GM19463 (cell line): ENCODE measurements around the gene AK1.
"Not testable (repeated sequence)": the region's sequence is repeated elsewhere in the genome, so short reads cannot be mapped to it uniquely, and the experiment has no call there.

Experiments
- ATAC-seq: cut with Tn5 transposase; IDR thresholded peaks from one replicate; pipeline ENCODE4 v1.9.1; 2021; ENCODE audit warnings: mild to moderate bottlenecking, moderate library complexity; ENCODE audit not compliant: unreplicated experiment

Gene AK1

DNA sequence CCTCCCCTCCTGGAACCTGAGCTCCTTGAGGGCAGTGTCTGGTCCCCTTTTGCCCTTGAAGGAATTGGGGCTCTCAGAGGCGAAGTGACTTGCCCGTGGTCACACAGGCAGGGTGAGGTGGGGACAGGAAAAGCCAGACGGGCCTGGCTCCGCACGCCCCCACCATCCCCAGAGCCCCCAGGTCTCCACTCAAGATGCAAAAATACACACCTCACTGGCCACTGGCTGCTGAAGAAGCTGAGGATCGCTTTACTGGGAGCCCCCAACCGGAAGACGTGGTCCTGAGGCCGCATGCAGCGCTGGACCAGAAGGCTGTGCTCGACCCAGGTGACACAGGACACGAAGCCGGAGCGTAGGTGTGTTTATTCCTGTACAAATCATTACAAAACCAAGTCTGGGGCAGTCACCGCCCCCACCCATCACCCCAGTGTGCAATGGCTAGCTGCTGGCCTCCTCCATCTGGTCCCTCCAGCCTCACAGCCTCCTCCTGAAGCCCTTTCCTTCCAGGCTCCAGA lies 7.6 kb upstream of the AK1 start:
- ATAC-seq = no peak

- ATAC-seq = no peak
Measured at GRCh38 chr9:127884427-127884911, 7.0 kb upstream of the AK1 start.

DNA sequence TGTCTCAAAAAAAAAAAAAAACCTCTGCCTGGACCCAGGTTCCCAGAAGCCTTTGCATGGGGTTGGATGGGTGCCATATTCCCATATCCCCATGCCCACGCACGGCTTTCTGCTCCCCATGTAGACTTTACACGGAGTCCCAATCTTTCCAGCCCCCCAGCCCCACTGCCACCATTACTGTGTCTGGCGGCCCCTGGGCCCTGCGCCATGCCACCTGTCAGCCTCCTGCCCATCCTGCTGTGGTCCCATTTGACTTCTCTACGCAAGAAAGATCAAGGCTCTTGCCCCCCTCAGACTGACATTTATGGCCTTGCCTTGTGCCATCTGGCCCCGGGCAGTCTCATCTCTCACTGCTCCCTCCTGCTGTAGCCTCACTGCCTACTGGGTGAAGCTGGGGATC lies 6.5 kb upstream of the AK1 start:
- ATAC-seq = no peak

DNA sequence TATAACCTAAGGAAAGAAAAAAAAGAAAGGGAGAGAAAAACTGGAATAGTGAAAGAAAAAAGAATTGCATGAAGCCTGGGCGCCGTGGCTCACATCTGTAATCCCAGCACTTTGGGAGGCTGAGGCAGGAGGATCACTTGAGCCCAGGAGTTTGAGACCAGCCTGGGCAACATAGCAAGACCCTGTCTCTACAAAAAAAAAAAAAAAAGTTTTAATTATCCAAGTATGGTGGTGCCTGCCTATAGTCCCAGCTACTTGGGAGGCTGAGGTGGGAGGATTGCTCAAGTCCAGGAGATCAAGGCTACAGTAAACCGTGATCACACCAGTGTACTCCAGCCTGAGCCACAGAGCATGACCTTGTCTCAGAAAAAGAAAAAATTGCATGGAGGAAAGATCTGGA lies 4.2 kb upstream of the AK1 start:
- not testable (repeated sequence) for ATAC-seq

- ATAC-seq = no peak
Measured at GRCh38 chr9:127880143-127880542, 2.7 kb upstream of the AK1 start.

- no peak for ATAC-seq
Measured at GRCh38 chr9:127878652-127879390, 1.3 kb upstream of the AK1 start.

DNA sequence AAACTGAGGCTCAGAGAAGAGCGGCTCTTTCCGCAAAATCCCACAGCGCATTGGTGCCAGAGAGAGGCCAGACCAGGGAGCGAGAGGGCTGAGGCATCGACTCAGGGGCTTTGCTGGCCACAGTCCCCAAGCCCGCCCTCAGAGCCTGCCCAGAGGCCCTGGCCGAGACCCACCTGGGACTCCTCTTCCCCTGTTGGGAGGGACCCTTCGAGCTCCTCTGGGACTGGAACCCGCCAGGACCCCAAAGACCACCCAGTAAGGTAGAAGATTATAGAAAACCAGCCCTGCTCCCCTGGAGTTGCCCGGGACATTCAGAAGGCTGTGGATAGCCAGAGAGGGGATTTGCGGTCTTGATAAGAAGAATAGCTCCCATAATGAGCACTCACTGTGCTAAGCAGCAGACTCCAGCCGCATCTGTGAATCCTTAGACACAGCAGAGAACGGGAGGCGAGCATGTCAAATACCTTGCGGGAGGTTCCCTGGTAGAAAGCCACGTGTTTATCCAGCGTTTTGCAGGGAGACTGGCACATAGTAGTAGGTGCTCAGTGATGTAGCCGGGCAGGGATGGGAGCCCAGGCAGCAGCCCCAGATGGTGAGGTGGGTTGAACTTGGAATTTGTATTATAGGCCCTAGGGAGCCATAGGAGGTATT lies 651 bp upstream of the AK1 start:
- ATAC-seq = no peak

GRCh38 chr9:127876764-127877562 lies 512 bp downstream of the AK1 start:
- no peak for ATAC-seq

DNA sequence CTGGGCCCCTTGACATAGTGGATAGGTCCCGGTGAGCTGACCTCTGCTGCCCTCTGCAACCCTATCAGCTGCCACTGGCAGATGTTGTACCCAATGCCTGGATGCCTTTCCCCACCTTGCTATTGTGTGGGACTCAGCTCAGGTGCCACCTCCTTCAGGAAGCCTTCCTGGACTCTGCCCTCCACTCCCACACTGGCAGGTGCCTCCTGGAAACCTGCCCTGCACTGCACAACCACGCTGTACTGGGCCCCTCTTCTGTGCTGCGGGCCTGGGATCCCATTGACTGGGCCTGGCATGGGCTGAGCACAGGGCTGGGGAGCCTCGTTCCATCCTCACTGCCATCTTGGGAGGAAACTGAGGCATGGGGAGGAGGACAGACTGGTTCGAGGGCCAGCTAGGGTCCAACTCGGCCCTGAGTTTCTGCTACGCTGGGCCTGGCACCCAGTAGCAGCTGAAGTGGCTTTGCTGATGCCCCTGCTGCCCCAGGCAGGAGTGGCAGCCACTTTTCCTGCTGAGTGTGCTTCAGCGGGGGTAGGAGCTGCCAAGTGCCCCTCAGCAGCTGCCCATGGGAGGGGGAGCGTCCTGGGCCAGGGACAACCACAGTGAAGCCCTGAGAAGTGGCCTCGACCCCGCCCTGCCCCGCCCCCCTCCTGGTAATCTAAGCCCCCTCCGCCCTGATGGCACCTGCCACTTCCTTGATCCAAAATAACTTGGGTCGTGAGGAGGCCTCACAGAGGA lies 1.3 kb downstream of the AK1 start:
- ATAC-seq = no peak

DNA sequence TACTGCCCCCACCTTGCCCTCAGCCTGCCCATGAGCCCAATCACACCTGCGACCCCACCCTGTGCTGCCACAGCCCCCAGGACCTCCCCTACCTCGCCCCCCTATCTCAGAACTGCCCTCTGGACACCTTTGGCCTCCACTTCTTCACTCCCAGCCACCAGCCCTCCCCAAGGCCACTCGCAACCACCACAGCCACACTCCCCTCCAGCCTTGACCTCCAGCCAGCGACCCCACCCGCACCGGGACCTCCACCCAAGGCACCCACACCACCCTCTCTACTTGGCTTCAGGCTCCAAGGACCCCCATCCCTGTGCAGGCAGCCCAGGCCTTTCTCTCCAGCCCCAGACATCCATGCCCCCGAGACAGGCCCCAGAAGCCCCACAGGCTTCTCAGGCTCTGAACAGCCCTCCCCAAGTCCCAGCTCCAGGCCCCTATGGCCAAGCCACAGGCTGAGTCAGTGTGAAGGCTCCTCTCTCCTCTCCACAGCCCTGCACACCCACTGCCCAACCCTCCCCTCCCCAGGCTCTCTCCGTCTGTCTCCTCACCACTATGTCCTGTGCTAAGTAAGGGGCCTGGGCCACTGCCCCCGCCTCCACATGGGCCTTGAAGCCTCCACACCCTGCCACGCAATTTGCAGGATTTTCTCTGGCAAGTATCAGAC lies 2.0 kb downstream of the AK1 start:
- no peak for ATAC-seq

- ATAC-seq = no peak
Measured at GRCh38 chr9:127874301-127875221, 2.9 kb downstream of the AK1 start.

- ATAC-seq = no peak
Measured at GRCh38 chr9:127873886-127874285, 3.6 kb downstream of the AK1 start.

- no peak for ATAC-seq
Measured at GRCh38 chr9:127873223-127873691, 4.2 kb downstream of the AK1 start.

DNA sequence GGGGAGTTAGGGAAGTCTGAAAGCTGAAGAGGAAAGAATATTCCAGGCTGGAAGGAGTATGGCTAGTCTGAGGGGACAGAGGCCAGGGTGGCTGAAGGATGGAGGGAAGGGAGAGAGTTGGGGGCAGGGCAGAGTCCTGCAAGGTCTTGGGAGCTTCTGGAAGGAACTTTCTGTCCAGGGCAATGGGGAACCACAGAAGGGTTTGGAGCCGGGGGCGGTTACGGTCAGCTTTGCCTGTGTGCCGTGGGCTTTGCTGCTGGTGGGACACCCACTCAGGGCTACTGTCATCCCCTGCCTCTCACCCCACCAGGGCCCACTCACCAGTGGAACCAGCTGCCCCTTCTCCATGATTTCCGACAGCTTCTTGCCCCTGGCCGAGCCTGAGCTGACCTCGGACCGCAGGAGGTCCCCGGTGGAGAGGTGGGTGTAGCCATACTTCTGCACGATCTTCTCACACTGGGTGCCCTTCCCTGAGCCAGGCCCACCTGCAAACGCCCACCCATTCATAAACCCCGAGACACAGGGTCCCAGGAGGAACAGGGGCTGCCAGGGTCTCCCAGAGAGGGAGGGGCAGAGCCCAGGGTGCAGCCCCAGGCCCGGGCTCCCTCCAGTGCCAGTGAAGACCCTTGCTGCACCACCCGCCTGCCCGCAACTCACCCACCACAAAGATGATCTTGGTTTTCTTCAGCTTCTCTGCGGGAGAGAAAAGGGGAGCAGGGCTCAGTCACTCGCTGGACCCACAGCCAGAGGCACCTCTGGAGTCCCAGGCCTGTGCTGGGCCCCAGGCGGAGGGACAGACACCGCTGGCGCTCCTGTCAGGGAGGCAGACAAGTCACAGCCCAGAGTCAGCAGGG lies 4.9 kb downstream of the AK1 start:
- ATAC-seq = no peak

- ATAC-seq = no peak
Measured at GRCh38 chr9:127871531-127871930, 5.9 kb downstream of the AK1 start.

DNA sequence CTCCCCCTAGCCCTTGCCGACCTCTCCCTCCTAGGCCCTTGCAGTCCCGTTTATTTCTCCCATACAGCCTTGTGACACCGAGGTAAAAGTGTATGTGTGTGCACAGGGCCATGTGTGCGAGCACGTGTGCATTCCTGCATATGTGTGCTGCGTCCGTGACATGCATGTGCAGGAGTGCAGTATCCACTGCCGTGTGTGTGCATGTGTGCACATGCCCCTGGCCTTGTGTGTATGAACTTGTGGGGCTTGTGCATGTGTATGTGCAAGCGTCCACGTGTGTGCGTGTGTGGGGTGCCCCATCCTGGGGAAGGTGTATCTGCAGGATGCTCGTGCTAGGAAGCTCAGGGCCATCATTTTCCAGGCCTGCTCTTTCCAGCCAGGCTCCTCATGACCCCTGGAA lies 6.6 kb downstream of the AK1 start:
- ATAC-seq = no peak

GRCh38 chr9:127870153-127870491 lies 7.4 kb downstream of the AK1 start:
- not testable (repeated sequence) for ATAC-seq
